GM18858 (cell line): ENCODE results near the gene CABYR.
"Not testable (repeated sequence)": the region's sequence is repeated elsewhere in the genome, so short reads cannot be mapped to it uniquely, and the experiment has no call there.

Experiments used
- ATAC-seq: cut with Tn5 transposase; IDR thresholded peaks from one replicate; pipeline ENCODE4 v1.9.1; 2021; ENCODE audit not compliant: unreplicated experiment

CABYR gene

DNA sequence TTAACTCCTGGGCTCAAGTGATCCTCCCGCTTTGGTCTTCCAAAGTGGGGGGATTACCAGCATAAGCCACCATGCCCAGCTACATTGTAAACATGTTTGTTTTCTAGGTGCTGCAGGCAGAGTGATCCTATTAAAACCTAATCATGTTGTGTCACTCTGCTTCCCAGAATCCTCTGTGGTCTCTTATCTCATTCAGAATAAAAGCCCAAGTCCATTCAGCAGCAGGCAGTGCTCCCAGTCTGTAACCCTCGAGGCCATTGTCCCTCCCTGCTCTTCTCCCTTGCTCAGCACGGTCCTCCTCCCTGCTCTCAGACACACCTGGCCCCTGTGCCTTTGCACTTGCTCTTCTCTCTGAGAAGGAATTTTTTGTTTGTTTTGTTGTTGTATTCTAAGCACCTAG lies 11.1 kb upstream of the CABYR start:
- ATAC-seq = no peak

DNA sequence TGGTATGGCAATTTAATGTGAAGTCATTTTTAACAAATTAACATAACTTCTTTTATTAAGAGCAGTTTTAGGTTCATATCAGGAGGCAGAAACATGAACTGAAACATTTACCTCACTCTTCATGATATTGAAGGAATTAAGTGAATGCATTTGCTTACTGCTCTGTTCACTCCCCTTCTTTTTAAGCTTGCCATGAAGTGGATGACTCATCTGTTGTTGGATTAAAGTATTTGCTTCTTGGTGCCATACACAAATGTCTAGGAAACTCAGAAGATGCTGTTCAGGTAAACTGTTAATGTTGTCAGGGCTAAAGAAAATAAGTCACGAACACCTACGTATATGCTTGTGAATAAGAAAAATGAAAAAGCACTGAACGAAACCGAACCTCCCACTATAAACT lies 10.2 kb upstream of the CABYR start:
- no peak for ATAC-seq

- no peak for ATAC-seq
These were observed 8.4 kb upstream of the CABYR start for GRCh38 chr18:24130494-24130893.

- no peak for ATAC-seq
These were observed 1.9 kb upstream of the CABYR start for GRCh38 chr18:24136967-24137373.

GRCh38 chr18:24138409-24138788 lies 463 bp upstream of the CABYR start:
- ATAC-seq = no peak

- ATAC-seq = no peak
These were observed 1.8 kb downstream of the CABYR start for GRCh38 chr18:24140697-24141096.

- ATAC-seq = no peak
These were observed 3.5 kb downstream of the CABYR start for GRCh38 chr18:24142376-24142775.

- ATAC-seq = not testable (repeated sequence)
These were observed 10.7 kb downstream of the CABYR start for GRCh38 chr18:24149591-24149990.

DNA sequence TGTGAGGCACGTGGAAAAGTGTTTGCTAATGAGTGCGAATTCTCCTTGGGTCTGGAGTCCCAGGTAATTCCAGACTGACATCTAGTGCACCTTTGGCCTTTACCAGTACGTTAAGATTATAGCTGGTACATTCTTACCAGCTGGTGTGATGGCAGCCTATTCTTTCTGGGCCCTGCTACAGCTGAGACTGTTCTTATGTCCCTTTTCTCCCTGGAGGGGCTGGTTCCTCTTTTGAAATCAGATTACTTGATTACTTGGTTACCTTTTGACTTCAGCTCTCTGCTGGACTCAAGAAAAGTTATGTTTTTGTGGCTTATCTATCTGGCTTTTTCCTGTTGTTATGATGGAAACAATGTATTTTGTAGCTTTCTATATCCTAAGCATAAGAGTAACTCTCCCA lies 14.5 kb downstream of the CABYR start:
- no peak for ATAC-seq

DNA sequence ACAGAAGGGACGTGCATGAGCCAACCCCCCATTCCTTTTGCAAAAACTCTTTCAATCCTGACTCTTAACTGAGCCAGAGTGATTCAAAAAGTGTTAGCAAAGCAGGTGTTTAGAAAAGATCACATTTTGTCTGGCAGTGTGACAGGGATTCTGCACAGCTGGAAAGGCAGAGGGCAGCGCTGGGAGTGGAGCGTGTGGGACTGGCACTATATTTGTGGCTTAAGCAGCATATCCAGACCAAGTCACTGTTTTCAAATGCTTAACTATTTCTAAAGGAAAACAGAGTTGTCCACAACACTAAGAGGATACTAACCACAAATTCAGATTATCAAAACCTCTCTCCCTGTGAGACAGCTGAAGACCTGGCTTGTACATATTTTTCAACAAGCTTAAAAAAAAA lies 19.0 kb downstream of the CABYR start:
- no peak for ATAC-seq

DNA sequence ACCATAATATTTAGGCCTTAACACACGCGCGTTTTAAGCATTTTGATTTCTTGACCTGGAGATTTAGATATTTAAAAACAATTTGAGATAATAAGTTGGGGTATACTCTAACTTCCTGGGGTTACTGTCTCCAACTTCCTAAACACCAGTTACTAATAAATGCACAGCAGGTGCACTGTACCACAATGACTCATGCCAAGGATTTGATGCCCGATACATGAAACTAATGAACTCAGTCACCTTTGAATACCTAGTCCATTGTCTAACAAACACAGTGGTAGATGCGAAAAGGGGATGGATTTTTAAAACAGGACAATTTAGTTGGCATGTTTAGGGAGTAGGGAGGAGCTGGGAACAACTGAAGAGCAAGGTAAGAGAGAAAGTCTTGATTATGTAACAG lies 21.2 kb downstream of the CABYR start:
- no peak for ATAC-seq

DNA sequence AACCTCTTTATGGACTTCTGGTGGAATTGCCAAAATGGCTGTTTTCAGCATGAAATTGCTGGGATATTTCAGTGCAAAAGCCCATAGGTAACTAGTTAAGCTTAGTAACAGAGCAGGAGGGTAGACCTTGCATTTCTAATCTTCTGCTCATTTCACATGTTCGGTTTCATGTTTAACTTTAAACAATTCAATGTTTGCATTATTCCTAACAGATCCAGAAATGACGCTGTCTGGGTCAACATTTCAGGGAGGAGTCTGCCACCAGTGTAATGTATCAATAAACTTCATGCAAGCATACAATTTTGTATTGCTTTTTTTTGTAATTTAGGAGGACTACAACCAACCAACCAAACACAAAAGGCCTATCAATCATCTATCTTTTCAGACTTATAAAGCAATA lies 22.4 kb downstream of the CABYR start:
- no peak for ATAC-seq

DNA sequence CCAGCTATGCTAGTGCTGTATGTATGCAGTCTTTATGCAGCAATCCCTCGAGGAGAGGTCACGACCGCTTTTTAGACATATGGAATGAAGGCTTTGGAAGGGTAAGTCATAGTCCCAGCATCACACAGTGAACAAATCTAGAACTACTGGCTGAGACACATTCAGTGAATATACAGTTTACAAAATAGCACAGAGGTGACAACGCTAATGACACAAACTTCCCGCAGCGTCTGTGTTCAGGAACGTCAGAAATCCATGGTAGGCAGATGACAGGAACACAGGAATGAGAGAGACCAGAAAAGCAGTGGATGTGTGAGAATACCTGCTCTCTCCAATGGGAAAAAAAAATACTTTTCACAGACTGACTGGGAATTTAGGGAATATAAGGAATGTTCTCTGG lies 29.6 kb downstream of the CABYR start:
- no peak for ATAC-seq

DNA sequence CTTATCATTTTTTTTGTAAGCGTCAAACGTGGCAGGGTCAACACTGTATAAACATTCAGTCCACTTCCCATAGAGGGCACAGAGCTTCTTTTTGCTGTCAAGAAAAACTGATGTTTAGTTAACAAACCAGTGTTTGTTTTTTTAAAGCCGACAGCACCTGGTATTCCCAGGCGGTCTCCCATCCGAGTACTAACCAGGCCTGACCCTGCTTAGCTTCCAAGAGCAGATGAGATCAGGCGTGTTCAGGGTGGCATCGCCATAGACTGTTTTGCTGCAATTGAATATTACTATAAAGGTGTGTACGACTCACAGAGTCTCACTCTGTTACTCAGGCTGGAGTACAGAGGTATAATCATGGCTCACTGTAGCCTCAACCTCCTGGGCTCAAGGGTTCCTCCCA lies 31.5 kb downstream of the CABYR start:
- ATAC-seq = no peak

- ATAC-seq = no peak
These were observed 35.1 kb downstream of the CABYR start for GRCh38 chr18:24173997-24174396.

GRCh38 chr18:24176727-24177416 lies 38.0 kb downstream of the CABYR start:
- ATAC-seq = peak; percentile 78

GRCh38 chr18:24177499-24178133 lies 38.8 kb downstream of the CABYR start:
- peak; percentile 1 for ATAC-seq

DNA sequence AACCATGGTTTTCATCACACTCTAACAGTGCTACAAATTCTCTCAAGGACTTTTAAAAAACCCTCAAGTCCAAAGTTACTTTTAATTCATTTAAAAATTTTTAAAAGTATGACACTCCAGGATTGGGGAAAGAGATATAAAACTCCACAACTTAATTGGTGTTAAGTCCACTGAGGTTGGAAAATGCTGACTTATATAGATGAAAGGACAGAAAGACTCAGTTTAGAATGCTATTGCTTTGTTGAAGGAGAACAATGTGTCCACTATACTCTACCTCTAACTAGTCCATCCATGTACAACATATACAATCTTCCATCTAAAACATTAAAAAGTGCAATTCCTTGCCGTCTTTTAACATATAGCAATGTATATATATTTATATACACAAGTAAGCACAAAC lies 41.2 kb downstream of the CABYR start:
- ATAC-seq = no peak

DNA sequence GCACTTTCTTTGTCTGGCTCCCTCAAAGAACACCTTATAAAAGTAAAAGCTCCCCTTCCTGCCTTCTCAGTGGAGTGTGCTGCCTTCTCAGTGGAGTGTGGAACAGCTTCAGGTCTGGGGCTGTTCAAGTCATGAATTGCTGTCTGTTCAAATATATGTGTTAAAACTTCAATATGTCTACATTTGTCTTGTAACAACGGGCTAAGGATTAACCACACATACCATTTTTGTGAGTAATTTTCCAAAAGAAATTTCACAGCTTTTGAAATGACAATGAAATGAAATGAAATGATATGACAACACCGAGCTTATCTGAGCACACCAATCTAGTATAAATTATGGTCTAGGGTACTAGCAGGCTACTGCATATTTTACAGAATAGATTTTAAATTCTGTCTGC lies 42.9 kb downstream of the CABYR start:
- ATAC-seq = no peak

GRCh38 chr18:24185805-24186204 lies 46.9 kb downstream of the CABYR start:
- ATAC-seq = no peak

DNA sequence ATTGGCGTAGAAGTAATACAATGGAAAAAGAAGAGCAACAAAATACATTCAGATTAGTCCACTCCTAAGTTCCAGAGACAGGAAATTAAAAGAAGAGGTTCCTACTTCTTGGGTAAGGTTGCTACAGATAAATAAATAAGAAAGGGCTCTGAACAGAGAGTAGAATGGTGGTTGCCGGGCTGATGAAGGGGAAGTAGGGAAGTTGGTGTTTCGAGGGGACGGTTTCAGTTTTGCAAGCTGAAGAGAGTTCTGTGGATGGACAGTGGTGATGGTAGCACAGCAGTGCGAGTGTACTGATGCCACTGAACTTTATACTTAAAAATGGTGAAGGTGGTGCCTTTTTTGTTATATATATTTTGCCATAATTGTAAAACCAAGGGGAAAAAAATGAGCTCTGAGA lies 48.2 kb downstream of the CABYR start:
- ATAC-seq = peak; percentile 38

- no peak for ATAC-seq
These were observed 48.8 kb downstream of the CABYR start for GRCh38 chr18:24187689-24188088.

DNA sequence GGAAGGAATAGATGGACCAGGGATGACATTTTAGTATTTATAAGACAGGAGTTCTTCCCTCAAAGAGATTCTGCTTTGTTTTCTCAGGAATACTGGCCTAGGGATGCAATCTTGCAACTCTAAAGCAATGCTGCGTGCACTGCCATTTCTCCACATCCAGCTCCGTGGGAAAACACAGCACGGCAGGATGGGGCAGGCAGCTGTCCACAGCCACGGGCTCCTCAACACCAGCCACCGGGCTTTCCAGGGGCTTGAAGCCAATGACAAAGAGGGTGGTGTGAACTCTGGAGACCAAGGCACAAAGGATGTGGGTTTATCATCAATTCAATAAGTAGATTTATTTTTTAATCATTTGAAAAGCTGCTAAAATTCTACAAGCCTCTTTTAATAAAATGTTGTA lies 49.3 kb downstream of the CABYR start:
- no peak for ATAC-seq
